Esophagus (tissue), 2 donors: ENCODE measurements around the gene PPP2R2C. TPM values are rescaled to one million over a fixed set of nuclear protein-coding genes. Genes with fewer than 3 reads are reported as not detected.

Source experiments
- H3K27ac ChIP-seq, 2 donors: one replicate each; pipeline ENCODE4 v1.5.1; 2013; ENCODE audit warnings: low read depth in 2 of 2, mild to moderate bottlenecking in 2 of 2, inconsistent platforms in 1 of 2, low read length in 1 of 2, moderate library complexity in 1 of 2
- H3K27me3 ChIP-seq, 2 donors: one replicate each; pipeline ENCODE4 v1.6.1; 2013; ENCODE audit warnings: low read length in 2 of 2, control low read depth in 1 of 2, mild to moderate bottlenecking in 1 of 2; ENCODE audit not compliant: insufficient read depth in 2 of 2, control insufficient read depth in 1 of 2
- H3K36me3 ChIP-seq, 2 donors: one replicate each; pipeline ENCODE4 v1.6.1; 2013; ENCODE audit warnings: low read length in 1 of 2; ENCODE audit not compliant: control insufficient read depth in 2 of 2, insufficient read depth in 2 of 2
- H3K4me1 ChIP-seq, 2 donors: one replicate each; pipeline ENCODE4 v1.6.1; 2013; ENCODE audit warnings: low read length in 1 of 2; ENCODE audit not compliant: control insufficient read depth in 2 of 2, insufficient read depth in 2 of 2
- H3K4me3 ChIP-seq, 2 donors: one replicate each; pipeline ENCODE4 v1.5.1; 2013; ENCODE audit warnings: low read length in 2 of 2, mild to moderate bottlenecking in 2 of 2, low read depth in 1 of 2, moderate library complexity in 1 of 2
- H3K9me3 ChIP-seq, 2 donors: one replicate each; pipeline ENCODE4 v1.6.1; 2013; ENCODE audit warnings: mild to moderate bottlenecking in 2 of 2, low read depth in 1 of 2, low read length in 1 of 2, moderate library complexity in 1 of 2; ENCODE audit not compliant: control insufficient read depth in 2 of 2, insufficient read depth in 1 of 2
- whole genome bisulfite sequencing, 2 donors: extraction: QIAGEN DNeasy Blood & Tissue Kit; methylation state at CpG; one replicate each; pipeline ENCODE4 v1.1.7; 2013; 5-methylcytosine and 5-hydroxymethylcytosine counted together
- polyA plus RNA-seq, 2 donors: library from polyadenylated mRNA; stranded (reverse); fragments of 200-250 nt; gene quantifications; one replicate each; pipeline ENCODE4 v1.2.3, GENCODE V29; 2013
- donor health status: healthy with polysubstance abuse.
- donor health status: Bipolar disorder and iron deficiency.

PPP2R2C gene
- polyA plus RNA-seq, 2 donors = 23.2 to 26.7 TPM

DNA sequence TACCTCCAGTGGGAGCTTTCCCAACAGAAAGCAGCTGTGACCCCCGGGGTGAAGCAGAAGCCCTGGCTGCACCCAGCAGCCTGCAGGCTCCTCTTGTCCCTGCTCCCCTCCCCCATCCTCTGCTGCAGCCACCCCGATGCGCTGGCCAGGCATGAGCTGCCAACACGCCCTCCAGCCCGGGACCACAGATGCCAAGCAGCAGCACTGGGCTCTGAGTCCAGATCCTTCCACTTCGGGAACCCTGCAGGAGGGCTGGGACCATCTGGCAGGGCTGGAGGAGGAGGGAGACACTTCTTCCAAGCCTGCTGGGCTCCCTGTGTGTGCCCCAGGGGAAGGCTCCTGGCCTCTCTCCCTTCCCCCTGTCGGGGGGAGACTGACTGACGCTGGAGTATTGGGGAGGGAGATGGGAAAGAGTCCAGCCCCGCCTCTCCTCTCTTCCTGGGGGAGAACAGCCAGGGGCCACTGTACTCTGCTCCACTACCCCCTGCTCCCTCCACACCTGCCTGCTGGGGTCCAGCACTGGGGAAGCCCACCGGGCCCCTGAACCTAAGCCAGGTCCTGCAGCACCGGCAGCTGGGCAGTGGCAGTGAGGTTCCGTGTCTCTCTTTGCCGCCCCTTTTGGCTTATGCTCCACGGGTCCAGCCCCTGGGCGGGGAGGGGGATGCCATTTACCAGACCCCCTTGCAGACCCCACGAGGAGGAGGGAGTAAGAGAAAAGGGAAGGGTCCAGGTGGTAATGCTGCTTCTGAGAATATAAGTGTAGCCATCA, 55.7 kb downstream of the PPP2R2C start:
- Histone ChIP-seq H3K4me1 (no peaks in the 10 kb centered on the region), H3K27ac (no peak overlapping the region), H3K27me3 (no peaks in the 10 kb centered on the region), H3K36me3 (peaks cover 0 to 4% of the 10 kb centered on the region in 2 donors), H3K4me3 (no peak overlapping the region), H3K9me3 (peaks cover 0 to 4% of the 10 kb centered on the region in 2 donors)
- WGBS, 2 donors = 29 to 37% methylated on average over 15 to 16 of the region's 16 CpGs

DNA sequence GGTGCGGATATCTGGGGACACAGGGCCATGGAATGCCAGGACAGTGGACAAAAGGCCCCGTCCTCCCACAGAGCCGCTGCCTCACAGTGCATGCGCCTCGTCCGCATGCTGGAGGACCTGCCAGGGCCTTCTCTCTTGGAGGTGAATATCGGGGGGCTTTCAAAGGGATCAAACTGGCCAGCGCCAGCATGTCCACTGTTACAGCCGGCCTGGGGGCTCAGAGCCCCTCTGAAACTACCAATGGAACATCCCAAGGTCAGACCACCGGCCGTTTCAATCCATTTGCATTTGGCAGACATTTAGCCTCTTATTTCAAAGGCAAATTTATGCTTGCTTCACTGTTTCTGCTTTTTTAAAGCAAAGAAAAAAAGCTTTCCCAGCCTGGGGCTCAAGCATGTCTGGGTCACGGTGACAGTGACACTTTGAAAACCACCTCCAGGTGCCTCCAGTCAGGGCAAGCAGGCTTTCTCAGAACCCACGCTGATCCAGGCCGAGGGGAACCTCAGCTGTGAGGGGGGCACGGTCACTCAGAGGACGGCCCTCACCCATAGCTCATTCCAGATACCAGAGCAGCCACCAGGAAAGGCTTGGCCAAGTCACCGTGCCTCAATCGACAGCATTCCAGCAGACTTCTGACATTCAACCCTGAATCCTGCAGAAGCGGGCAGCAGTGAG, 57.2 kb downstream of the PPP2R2C start:
- Histone ChIP-seq H3K36me3 (no peaks in the 10 kb centered on the region), H3K27me3 (no peaks in the 10 kb centered on the region), H3K4me3 (no peak overlapping the region), H3K4me1 (no peaks in the 10 kb centered on the region), H3K27ac (no peak overlapping the region), H3K9me3 (peaks cover 0 to 4% of the 10 kb centered on the region in 2 donors)
- WGBS, 2 donors = 67 to 75% methylated on average over 19 of the region's 19 CpGs

DNA sequence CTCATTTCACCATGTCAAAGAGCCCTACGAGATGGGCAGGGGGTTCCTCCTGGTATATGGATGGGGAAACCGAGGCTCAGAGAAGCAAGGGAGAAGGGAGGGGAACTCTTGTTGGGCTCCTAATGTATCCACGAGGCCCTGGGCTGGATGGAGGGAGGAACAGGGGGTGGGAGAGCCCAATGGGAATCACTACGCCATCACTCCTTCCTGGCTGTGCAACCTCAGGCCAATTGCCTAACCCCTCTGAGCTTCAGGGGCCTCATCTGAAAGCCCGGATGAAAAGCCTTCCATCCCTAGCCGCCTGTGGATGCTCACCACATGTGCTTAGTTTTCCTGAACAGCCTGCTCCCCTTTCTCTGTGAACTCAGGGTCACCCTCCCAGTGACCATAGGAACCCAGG, 57.8 kb downstream of the PPP2R2C start:
- H3K4me1 ChIP-seq = no peaks in the 10 kb centered on the region
- no peak overlapping the region for H3K4me3 ChIP-seq
- H3K27ac ChIP-seq = no peak overlapping the region
- WGBS, 2 donors = 74% methylated on average over 6 of the region's 6 CpGs
- H3K36me3 ChIP-seq = no peaks in the 10 kb centered on the region
- H3K27me3 ChIP-seq = no peaks in the 10 kb centered on the region
- H3K9me3 ChIP-seq = peaks cover 0 to 4% of the 10 kb centered on the region in 2 donors

DNA sequence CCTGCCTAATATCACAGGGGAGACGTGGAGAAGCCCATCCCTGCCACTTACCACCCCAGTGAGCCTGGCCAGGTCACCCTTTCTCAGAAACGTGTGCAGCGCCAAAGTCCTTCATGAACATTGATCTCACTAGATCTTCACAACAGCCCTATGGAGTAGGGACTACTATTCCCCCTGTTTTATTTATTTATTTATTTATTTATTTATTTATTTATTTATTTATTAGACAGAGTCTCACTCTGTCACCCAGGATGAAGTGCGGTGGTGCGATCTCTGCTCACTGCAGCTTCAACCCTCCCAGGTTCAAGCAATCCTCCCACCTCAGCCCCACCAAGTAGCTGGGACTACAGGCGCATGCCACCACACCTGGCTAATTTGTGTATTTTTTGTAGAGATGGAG, 61.8 kb downstream of the PPP2R2C start:
- Histone ChIP-seq H3K27ac (no peak overlapping the region), H3K9me3 (peaks cover 0 to 4% of the 10 kb centered on the region in 2 donors), H3K27me3 (no peaks in the 10 kb centered on the region), H3K36me3 (no peaks in the 10 kb centered on the region), H3K4me3 (no peak overlapping the region), H3K4me1 (no peaks in the 10 kb centered on the region)
- 78 to 88% methylated on average over 6 of the region's 6 CpGs for WGBS, 2 donors

DNA sequence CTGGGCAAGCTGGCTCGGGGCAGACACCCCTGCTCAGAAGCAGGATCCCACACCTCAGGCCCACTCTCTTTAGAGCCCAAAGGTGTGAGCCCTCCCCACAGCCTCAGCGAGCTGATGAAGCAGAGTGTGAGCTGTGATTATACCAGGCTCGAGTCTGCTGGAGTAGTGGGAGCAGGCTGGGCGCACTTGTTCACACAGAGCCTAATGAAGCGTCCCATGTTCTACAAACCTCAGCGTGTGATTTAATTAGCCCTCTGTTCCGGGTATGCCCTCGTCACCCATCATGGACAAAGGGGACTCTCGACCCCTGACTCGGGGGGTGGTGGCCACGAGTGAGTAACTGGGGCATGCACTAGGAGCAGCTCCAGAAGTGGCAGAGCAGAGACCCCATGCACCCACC, 62.3 kb downstream of the PPP2R2C start:
- 79 to 81% methylated on average over 11 of the region's 11 CpGs for WGBS, 2 donors
- Histone ChIP-seq H3K9me3 (peaks cover 0 to 4% of the 10 kb centered on the region in 2 donors), H3K4me1 (no peaks in the 10 kb centered on the region), H3K27me3 (no peaks in the 10 kb centered on the region), H3K4me3 (no peak overlapping the region), H3K36me3 (no peaks in the 10 kb centered on the region), H3K27ac (no peak overlapping the region)

DNA sequence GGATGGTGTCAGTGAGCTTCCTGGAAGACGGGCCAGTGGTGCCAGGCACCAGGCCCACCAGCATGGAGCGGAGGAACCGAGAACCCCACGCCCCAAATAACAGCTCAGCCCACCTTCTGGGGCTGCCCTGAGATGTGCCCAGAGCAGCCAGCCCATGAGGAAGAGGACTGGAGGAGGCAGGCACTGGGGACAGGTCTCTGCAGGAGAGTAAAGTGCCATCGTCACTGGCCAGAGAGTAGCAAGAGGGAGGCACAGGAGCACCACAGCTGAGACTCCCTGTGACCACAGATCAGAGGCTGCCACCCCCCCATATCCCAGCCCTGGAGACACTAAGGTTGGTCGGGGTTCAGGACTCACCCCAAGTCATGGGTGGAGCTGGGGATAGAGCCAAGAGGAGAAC, 63.0 kb downstream of the PPP2R2C start:
- no peaks in the 10 kb centered on the region for H3K27me3 ChIP-seq
- no peak overlapping the region for H3K4me3 ChIP-seq
- H3K4me1 ChIP-seq = peaks cover 0 to 2% of the 10 kb centered on the region in 2 donors
- H3K36me3 ChIP-seq = no peaks in the 10 kb centered on the region
- peaks cover 0 to 4% of the 10 kb centered on the region in 2 donors for H3K9me3 ChIP-seq
- WGBS, 2 donors = 77 to 79% methylated on average over 6 of the region's 6 CpGs
- no peak overlapping the region for H3K27ac ChIP-seq

DNA sequence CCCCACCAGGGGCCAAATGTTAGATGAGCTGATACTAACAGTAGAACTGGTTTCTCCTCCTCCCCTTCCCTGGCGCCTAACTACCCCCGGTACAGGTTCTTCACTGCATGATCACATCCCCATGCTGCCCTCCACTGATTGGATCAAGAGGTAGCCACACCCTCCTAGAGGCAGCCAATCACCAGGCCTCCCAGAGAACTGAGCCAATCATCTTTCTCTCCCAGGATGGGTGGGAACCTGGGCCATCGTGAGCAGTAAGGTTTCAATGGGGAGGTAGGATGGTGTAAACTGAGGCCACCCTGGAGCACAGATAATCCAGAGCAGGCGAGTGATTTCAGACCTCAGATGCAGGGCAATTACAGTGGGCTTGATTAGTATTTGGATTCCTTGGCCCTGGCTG, 64.2 kb downstream of the PPP2R2C start:
- Histone ChIP-seq H3K4me1 (peaks cover 0 to 8% of the 10 kb centered on the region in 2 donors), H3K4me3 (no peak overlapping the region), H3K9me3 (peaks cover 0 to 4% of the 10 kb centered on the region in 2 donors), H3K27ac (no peak overlapping the region), H3K36me3 (no peaks in the 10 kb centered on the region), H3K27me3 (no peaks in the 10 kb centered on the region)
- WGBS, 2 donors = 69 to 81% methylated on average over 4 of the region's 4 CpGs

DNA sequence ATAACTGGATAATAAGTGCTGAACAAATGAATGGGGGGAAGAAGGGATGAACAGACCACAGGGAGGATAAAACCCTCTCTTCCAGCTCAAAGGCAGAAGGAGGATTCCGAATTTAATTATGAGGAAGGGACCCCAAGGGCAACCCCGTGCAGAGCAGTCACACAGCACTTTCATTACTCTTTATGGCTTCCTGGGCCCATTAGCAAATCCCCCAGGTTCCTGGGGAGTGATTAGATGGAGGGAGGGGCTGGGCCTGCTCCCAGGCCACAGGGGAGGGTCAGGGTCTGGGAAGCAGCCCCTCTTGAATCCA, 67.1 kb downstream of the PPP2R2C start:
- Histone ChIP-seq H3K27ac (no peak overlapping the region), H3K9me3 (no peaks in the 10 kb centered on the region), H3K4me1 (peaks cover 0 to 8% of the 10 kb centered on the region in 2 donors), H3K36me3 (no peaks in the 10 kb centered on the region), H3K4me3 (no peak overlapping the region), H3K27me3 (no peaks in the 10 kb centered on the region)
- WGBS, 2 donors = 26 to 47% methylated on average over 2 of the region's 2 CpGs

DNA sequence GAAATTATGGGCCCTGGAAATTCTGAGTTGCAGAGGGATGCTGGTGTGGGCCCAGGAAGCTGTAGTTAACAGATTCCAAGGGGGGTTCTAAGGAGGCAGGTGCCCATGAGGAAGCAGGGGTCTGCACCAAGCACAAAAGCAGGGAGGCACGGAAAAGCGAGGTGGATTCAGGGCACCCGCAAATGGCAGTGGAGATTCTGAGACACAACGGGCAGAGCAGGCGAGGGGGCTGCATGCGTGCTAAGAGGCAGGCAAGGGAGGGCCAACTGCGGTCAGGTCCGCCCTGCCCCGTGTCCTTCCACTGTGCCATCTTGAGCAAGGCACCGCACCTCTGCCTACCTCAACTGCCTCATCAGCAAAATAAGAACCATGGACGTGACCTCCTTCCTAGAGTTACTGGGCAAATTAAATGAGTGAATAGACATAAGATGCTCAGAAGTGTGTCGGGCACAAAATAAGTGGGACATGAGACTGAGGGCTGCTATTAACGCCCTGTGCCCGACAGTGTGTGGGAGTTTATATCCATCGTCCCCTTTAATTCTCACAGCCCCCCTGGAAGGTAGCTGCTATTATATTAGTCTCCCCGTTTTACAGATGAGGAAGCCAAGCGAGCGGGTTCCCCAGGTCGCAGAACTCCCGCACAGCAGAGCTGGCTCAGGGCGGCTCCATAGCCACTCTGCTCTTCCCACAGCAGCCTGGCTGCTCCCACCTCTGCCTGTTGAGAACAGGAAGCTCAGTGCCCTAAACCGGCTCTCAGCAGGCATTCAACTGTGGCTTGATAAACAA, 67.6 kb downstream of the PPP2R2C start:
- peaks cover 0 to 8% of the 10 kb centered on the region in 2 donors for H3K4me1 ChIP-seq
- no peak overlapping the region for H3K4me3 ChIP-seq
- 72 to 82% methylated on average over 22 of the region's 22 CpGs for WGBS, 2 donors
- no peak overlapping the region for H3K27ac ChIP-seq
- no peaks in the 10 kb centered on the region for H3K36me3 ChIP-seq
- H3K9me3 ChIP-seq = no peaks in the 10 kb centered on the region
- no peaks in the 10 kb centered on the region for H3K27me3 ChIP-seq
